ENCODE results near the gene DNAI7.

DNAI7 gene

GRCh38 chr12:25072906-25073650, 121.9 kb downstream of the DNAI7 start:
- Histone ChIP-seq H3K36me3 (peaks cover 69% of the 10 kb centered on the region), H3K4me3 (ENCODE audit: low read depth in 1 of 2, low read length in 1 of 2) (no peak overlapping the region), H3K9me3 (no peaks in the 10 kb centered on the region), H3K27me3 (no peaks in the 10 kb centered on the region), H3K27ac (peak overlapping the region; percentile 67), H3K4me1 (ENCODE audit: control insufficient read depth in 1 of 2, insufficient read depth in 1 of 2, low read depth in 1 of 2, low read length in 1 of 2) (peaks cover 16 to 21% of the 10 kb centered on the region in 2 experiments)
- TF ChIP-seq CTCF (IDR thresholded peaks at IDR 0.05), result no peak

DNA sequence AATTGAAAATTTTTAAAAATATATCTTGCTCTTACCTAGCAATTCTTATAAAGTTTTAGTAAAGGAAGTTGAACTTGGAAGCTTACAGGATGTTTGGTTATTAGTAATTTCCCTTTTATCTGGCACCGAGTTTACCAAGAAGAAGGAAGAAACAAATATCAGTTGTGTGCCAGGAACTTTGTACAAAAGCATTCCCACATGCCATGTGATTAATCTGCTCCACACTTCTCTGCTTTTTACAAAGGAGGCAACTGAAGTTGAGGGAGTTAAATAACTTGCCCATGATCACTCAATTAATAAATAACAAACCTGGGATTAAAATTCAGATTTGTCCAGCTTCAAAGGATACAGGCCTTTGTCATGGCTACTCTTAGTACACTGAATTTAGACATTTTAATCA, 123.6 kb downstream of the DNAI7 start:
- H3K27me3 ChIP-seq, result no peaks in the 10 kb centered on the region
- no peaks in the 10 kb centered on the region for H3K9me3 ChIP-seq
- TF ChIP-seq CTCF (IDR thresholded peaks at IDR 0.05), result no peak
- peaks cover 16 to 21% of the 10 kb centered on the region in 2 experiments for H3K4me1 ChIP-seq (ENCODE audit: control insufficient read depth in 1 of 2, insufficient read depth in 1 of 2, low read depth in 1 of 2, low read length in 1 of 2)
- H3K36me3 ChIP-seq, result peaks cover 83% of the 10 kb centered on the region
- H3K4me3 ChIP-seq (ENCODE audit: low read depth in 1 of 2, low read length in 1 of 2), result no peak overlapping the region
- H3K27ac ChIP-seq, result peak overlapping the region; percentile 67

GRCh38 chr12:25069224-25069623, 125.7 kb downstream of the DNAI7 start:
- TF ChIP-seq CTCF (IDR thresholded peaks at IDR 0.05), result no peak
- Histone ChIP-seq H3K9me3 (no peaks in the 10 kb centered on the region), H3K27ac (peak overlapping the region; percentile 26), H3K4me3 (ENCODE audit: low read depth in 1 of 2, low read length in 1 of 2) (no peak overlapping the region), H3K27me3 (no peaks in the 10 kb centered on the region), H3K4me1 (ENCODE audit: control insufficient read depth in 1 of 2, insufficient read depth in 1 of 2, low read depth in 1 of 2, low read length in 1 of 2) (peaks cover 16 to 21% of the 10 kb centered on the region in 2 experiments), H3K36me3 (peaks cover 98% of the 10 kb centered on the region)

DNA sequence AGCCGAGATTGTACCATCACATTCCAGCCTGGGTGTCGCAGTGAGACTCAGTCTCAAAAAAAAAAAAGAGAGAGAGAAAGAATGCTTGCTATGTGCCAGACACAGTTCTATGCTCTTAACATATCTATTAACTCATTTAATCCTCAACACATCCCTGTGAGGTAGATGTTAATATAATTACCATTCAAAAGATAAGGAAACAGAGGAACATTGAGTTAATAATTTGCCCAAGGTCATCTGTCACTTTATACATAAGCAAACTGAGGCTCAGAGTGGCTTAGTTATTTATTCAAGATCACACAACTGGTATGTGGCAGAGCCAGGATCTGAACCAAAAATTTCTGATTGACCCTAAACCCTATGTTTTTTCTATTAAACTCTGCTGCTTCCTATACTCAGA, 129.9 kb downstream of the DNAI7 start:
- Histone ChIP-seq H3K4me1 (ENCODE audit: control insufficient read depth in 1 of 2, insufficient read depth in 1 of 2, low read depth in 1 of 2, low read length in 1 of 2) (peaks cover 0 to 8% of the 10 kb centered on the region in 2 experiments), H3K27me3 (no peaks in the 10 kb centered on the region), H3K9me3 (no peaks in the 10 kb centered on the region), H3K27ac (no peak overlapping the region), H3K4me3 (ENCODE audit: low read depth in 1 of 2, low read length in 1 of 2) (no peak overlapping the region), H3K36me3 (peaks cover 79% of the 10 kb centered on the region)
- TF ChIP-seq CTCF (IDR thresholded peaks at IDR 0.05), result no peak

DNA sequence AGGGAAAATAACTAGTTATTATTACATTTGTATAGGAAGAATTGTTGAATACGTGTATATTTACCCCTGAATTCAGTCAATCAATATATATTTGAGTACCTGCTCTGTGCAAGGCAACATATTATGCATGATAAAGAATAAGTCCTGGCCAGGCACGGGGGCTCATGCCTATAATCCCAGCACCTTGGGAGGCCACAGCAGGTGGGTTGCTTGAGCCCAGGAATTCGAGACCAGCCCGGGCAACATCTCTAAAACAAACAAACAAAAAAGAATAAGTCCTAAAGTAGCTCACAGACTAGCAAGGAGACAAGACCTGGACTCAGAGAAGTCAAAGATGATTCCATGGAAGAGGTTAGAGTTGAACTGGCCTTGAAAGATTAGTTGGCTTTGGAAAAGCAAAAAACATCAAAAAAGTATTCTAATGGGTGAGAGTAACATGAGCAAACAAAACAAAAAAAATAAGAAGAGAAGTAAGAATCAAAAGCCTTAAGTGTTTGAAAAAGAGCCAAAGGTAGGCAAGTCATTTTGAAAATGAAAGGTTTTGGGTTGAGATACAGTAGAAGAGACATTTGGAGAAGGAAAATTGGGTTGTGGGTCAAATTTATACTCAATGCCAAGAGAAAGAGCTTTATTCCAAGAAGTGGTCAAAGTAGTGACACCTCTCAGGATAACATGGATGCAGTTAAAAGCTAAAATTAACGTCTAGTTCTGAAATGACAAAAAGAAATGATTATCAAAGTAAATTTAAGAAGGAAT, 130.9 kb downstream of the DNAI7 start:
- H3K9me3 ChIP-seq, result no peaks in the 10 kb centered on the region
- no peak overlapping the region for H3K27ac ChIP-seq
- H3K36me3 ChIP-seq, result peaks cover 69% of the 10 kb centered on the region
- no peak overlapping the region for H3K4me3 ChIP-seq (ENCODE audit: low read depth in 1 of 2, low read length in 1 of 2)
- peaks cover 3 to 13% of the 10 kb centered on the region in 2 experiments for H3K4me1 ChIP-seq (ENCODE audit: control insufficient read depth in 1 of 2, insufficient read depth in 1 of 2, low read depth in 1 of 2, low read length in 1 of 2)
- H3K27me3 ChIP-seq, result no peaks in the 10 kb centered on the region
- TF ChIP-seq CTCF (IDR thresholded peaks at IDR 0.05), result no peak

Data from neutrophil (primary cell).